HepG2 (cell line): ENCODE data around the gene RAPGEF2. TPM values are rescaled to one million over a fixed set of nuclear protein-coding genes. Genes with fewer than 3 reads are reported as not detected.
A peak's percentile ranks its signal among the peaks of the same experiment; 100 is the strongest.

Experiments
- ATAC-seq: fragments of 200-7000 bp; cut with Tn5 transposase; 3 replicates; pipeline ENCODE4 v1.9.1; 2020; ENCODE audit warnings: mild to moderate bottlenecking, moderate library complexity
- BruUV-seq: library from RNA; stranded (reverse); fragments of 400-500 nt; replicated peaks from 2 replicates; lab custom pipeline; 2021; lab: Mats Ljungman, UMichigan
- CTCF ChIA-PET: fragments of 300-600 bp; formaldehyde crosslinking; extraction: SDS; loops from one replicate; lab custom pipeline; 2021; ENCODE audit warnings: low total read pairs, inconsistent platforms, low intra/inter-chr PET ratio; lab: Yijun Ruan, JAX
- POLR2A ChIA-PET: fragments of 350-600 bp; sonication (Branson Sonifier 250); formaldehyde crosslinking; loops from one replicate; lab custom pipeline; 2020; ENCODE audit warnings: antibody characterized with exemption, inconsistent platforms; lab: Yijun Ruan, JAX
- DNase-seq: peaks from one replicate; pipeline ENCODE4 v3.0.0-alpha.2; 2015; ENCODE audit warnings: low spot score
- FAIRE-seq: peaks from 3 replicates; lab custom pipeline; 2011; peaks lifted over from hg19 to GRCh38; lab: Jason Lieb, UNC
- H2AFZ ChIP-seq: one replicate; pipeline ENCODE4 v1.6.1; 2011; ENCODE audit warnings: low read length, inconsistent platforms
- H3K27ac ChIP-seq: fragments of 300-600 bp; 3 replicates; pipeline ENCODE4 v1.8.0; 2011; ENCODE audit warnings: mixed run types, mild to moderate bottlenecking, mixed read lengths, low read length, inconsistent platforms; ENCODE audit not compliant: insufficient read depth; ENCODE audit errors: extremely low read length
- H3K27me3 ChIP-seq, 2 experiments: fragments of 200-600 bp in 1 of 2; 2 replicates in 1 of 2; 3 replicates in 1 of 2; pipeline versions ENCODE4 v1.6.0 to v1.8.0; 2011; ENCODE audit warnings: low read length in 2 of 2, mild to moderate bottlenecking in 2 of 2, moderate library complexity in 2 of 2, inconsistent platforms in 1 of 2; ENCODE audit not compliant: insufficient read depth in 2 of 2, control insufficient read depth in 1 of 2
- H3K36me3 ChIP-seq, 2 experiments: fragments of 200-600 bp in 1 of 2; replicated peaks in 1 of 2; 2 replicates in 1 of 2; 3 replicates in 1 of 2; pipeline versions ENCODE4 v1.5.1 to v1.8.0; 2011; ENCODE audit warnings: low read length in 2 of 2, inconsistent platforms in 1 of 2; ENCODE audit not compliant: insufficient read depth in 2 of 2, control insufficient read depth in 1 of 2
- H3K4me1 ChIP-seq: 2 replicates; pipeline ENCODE4 v1.5.1; 2012; ENCODE audit warnings: low read length, inconsistent platforms; ENCODE audit not compliant: insufficient read depth
- H3K4me2 ChIP-seq: 2 replicates; pipeline ENCODE4 v1.6.0; 2011; ENCODE audit warnings: low read depth, low read length, inconsistent platforms
- H3K4me3 ChIP-seq, 3 experiments: fragments of 200-600 bp in 1 of 3; sonication (generic), shearing (Covaris generic) in 1 of 3; replicated peaks in 1 of 3; 2 replicates each; pipeline ENCODE4 v1.5.1; 2011 to 2016; ENCODE audit warnings: low read length in 3 of 3, inconsistent platforms in 2 of 3, low read depth in 2 of 3, mild to moderate bottlenecking in 2 of 3, control low read depth in 1 of 3, mixed read lengths in 1 of 3; ENCODE audit not compliant: insufficient read depth in 1 of 3
- H3K79me2 ChIP-seq: one replicate; pipeline ENCODE4 v1.6.1; 2011; ENCODE audit warnings: low read length, inconsistent platforms; ENCODE audit not compliant: insufficient read depth
- H3K9ac ChIP-seq: 2 replicates; pipeline ENCODE4 v1.6.0; 2011; ENCODE audit warnings: mild to moderate bottlenecking, low read depth, low read length, inconsistent platforms; ENCODE audit not compliant: insufficient read depth
- H3K9me3 ChIP-seq: 2 replicates; pipeline ENCODE4 v1.5.1; 2012; ENCODE audit warnings: mild to moderate bottlenecking, low read length
- H4K20me1 ChIP-seq: 2 replicates; pipeline ENCODE4 v1.6.0; 2011; ENCODE audit warnings: inconsistent platforms, mild to moderate bottlenecking, low read length, moderate library complexity; ENCODE audit not compliant: insufficient read depth
- ARID2 ChIP-seq: sonication (generic); formaldehyde crosslinking; IDR thresholded peaks from 2 replicates; pipeline ENCODE4 v1.8.1; 2022; ENCODE audit warnings: mild to moderate bottlenecking, missing genetic modification reagents, borderline replicate concordance
- GATA4 ChIP-seq: sonication (generic); IDR thresholded peaks from 2 replicates; pipeline ENCODE4 v1.6.1; 2016; ENCODE audit warnings: antibody characterized with exemption, low read depth, borderline replicate concordance
- MAFF ChIP-seq: IDR thresholded peaks from 2 replicates; pipeline ENCODE4 v1.6.1; 2011; ENCODE audit warnings: low read depth, low read length, improper control_type of control experiment
- MAFK ChIP-seq, 2 experiments: IDR thresholded peaks in 1 of 2; conservative IDR thresholded peaks in 1 of 2; 2 replicates each; pipeline ENCODE4 v1.6.1; 2011; ENCODE audit warnings: improper control_type of control experiment in 2 of 2, low read length in 2 of 2
- MLX ChIP-seq: IDR thresholded peaks from 2 replicates; pipeline ENCODE4 v1.6.1; 2016
- U2AF1 ChIP-seq: fragments of 200-400 bp; formaldehyde crosslinking; optimal IDR thresholded peaks from 2 replicates; pipeline ENCODE3; 2017; ENCODE audit warnings: mild to moderate bottlenecking, low read depth, low read length
- WGBS: methylation state at CpG from one replicate; pipeline ENCODE4 v1.1.6; 2017; ENCODE audit warnings: low lambda C conversion rate; 5-methylcytosine and 5-hydroxymethylcytosine counted together
- in situ Hi-C: cut with HindIII; loops from 2 replicates; pipeline ENCODE4 v1.10.0; 2017; ENCODE audit warnings: low pct_unique_long_range_greater_than_20kb; ENCODE audit not compliant: extremely low pct_ligation_motif_present
- intact Hi-C: fragments of 100-400 bp; cut with micrococcal nuclease; formaldehyde crosslinking; loops from one replicate; pipeline ENCODE4 v1.10.0; 2022; ENCODE audit not compliant: unreplicated experiment
- polyA plus RNA-seq, 8 experiments: library from polyadenylated mRNA; depleted of rRNA in 3 of 8; stranded (reverse) in 7 of 8; unstranded in 1 of 8; fragments of >200 nt; fragmentation: Illumina TruSeq in 4 of 8; extraction: Trizol in 4 of 8; gene quantifications; 2 replicates each; pipeline versions ENCODE4 v1.2.1 to v1.2.3, GENCODE V29; 2011 to 2016; ENCODE audit warnings: low read depth in 4 of 8, missing spikeins in 1 of 8, mixed read lengths in 1 of 8; ENCODE audit not compliant: insufficient read depth in 1 of 8
- total RNA-seq, 5 experiments: library from RNA; depleted of rRNA; stranded (reverse); fragments of >200 nt; fragmentation: Illumina TruSeq; extraction: Trizol; gene quantifications; 2 replicates each; pipeline ENCODE4 v1.2.3, GENCODE V29; 2016; ENCODE audit warnings: low read depth in 1 of 5

Gene RAPGEF2
- total and polyA plus RNA-seq, 2 of the 13 experiments (the other 11 are each of a cell fraction or from before 2014, with no cell fraction given) = 19.2 to 23.0 TPM

DNA sequence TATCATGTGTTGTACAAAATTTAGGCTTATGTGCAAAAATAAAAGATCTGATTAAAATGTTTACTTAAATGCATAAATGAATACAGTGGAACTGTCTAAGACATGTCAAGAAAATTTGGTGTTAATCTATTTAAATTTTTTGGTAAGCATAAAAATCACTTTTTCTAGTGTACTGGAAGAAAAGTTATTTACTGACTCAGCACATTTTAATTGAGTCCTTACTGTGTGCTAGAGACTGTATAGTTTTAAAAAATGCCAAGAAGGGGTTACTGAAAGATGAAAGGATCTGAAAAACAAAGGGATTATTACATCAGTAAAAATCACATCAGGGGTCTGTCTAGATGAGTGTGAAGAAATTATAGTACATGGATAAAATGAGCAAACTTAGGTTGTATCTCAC lies 60.6 kb downstream of the RAPGEF2 start:
- H3K4me2 ChIP-seq = no peak overlapping the region
- no peak overlapping the region for H3K9ac ChIP-seq
- H3K79me2 ChIP-seq = peaks cover 9% of the 10 kb centered on the region
- no peaks in the 10 kb centered on the region for H3K9me3 ChIP-seq
- ChIA-PET POLR2A (no interaction called here), CTCF (no interaction called here)
- TF ChIP-seq GATA4 (no peak), MAFF (peak; percentile 98), ARID2 (CRISPR knock-in tag) (no peak), MAFK (conservative IDR thresholded peaks at IDR 0.05 in 1 of 2, IDR thresholded peaks at IDR 0.05 in 1 of 2; ENCODE audit: low read length in 2 of 2) (peak; percentile 96 to 99)
- in situ Hi-C loops = no loop called here
- H3K4me1 ChIP-seq = peaks cover 53% of the 10 kb centered on the region
- no peaks in the 10 kb centered on the region for H4K20me1 ChIP-seq
- H3K4me3 ChIP-seq = no peak overlapping the region
- intact Hi-C loops = no loop called here
- FAIRE-seq (no peak), ATAC-seq (no peak), DNase-seq (no peak)
- H3K27me3 ChIP-seq = no peaks in the 10 kb centered on the region
- H3K36me3 ChIP-seq = no peaks in the 10 kb centered on the region
- H2AFZ ChIP-seq = no peak overlapping the region
- no peak overlapping the region for H3K27ac ChIP-seq
- no TSS peak for BruUV-seq

- WGBS = 97% methylated on average over 5 of the region's 5 CpGs
- no peak overlapping the region for H3K4me2 ChIP-seq
- DNase-seq (no peak), FAIRE-seq (no peak), ATAC-seq (no peak)
- POLR2A ChIA-PET = interaction anchor here (0.7 kb wide), 1 partner anchor 12 kb away, joined by 3 read pairs; no protein-coding TSS in a partner anchor
- no peak overlapping the region for H3K9ac ChIP-seq
- intact Hi-C loops = loop anchor here (10.0 kb wide), 2 partner anchors 125 to 165 kb away; no protein-coding TSS in a partner anchor
- H3K27ac ChIP-seq = no peak overlapping the region
- TF ChIP-seq U2AF1 (no peak), MLX (CRISPR knock-in tag) (no peak)
- no peak overlapping the region for H2AFZ ChIP-seq
- no peak overlapping the region for H3K4me3 ChIP-seq
- H3K36me3 ChIP-seq = no peaks in the 10 kb centered on the region
- no peaks in the 10 kb centered on the region for H3K9me3 ChIP-seq
- H3K27me3 ChIP-seq = no peaks in the 10 kb centered on the region
- in situ Hi-C loops = loop anchor here (10.0 kb wide), 2 partner anchors 65 to 145 kb away; partner anchors contain the start of gene RAPGEF2
- CTCF ChIA-PET = no interaction called here
- H3K79me2 ChIP-seq = peaks cover 13% of the 10 kb centered on the region
- no peaks in the 10 kb centered on the region for H4K20me1 ChIP-seq
- no TSS peak for BruUV-seq
- H3K4me1 ChIP-seq = peaks cover 36% of the 10 kb centered on the region
Measured at GRCh38 chr4:159169404-159170302, 66.8 kb downstream of the RAPGEF2 start.
